ENCODE results near the gene LRP4.
A peak's percentile ranks its signal among the peaks of the same experiment; 100 is the strongest.

The LRP4 gene

DNA sequence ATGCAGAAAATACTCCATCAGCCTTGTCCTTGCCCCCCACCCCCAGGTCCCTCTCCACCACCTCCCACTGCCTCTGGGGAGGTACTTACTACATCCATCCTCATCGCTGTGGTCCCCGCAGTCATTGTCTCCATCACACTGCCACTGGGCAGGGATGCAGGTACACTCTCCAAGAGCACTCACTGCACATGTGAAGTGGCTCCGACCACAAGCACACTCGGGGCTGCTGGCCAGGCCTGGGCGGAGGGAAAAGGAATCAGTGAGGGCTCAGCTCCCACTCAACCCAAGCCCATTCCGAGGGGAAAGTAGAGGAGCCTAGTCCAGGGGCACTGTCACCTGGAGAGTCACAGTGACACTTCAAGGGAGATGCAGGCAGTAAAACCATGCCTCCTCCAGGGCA is 15.7 kb downstream of the LRP4 start:
- no peak for DNase-seq (ENCODE audit: low spot score)
- TF ChIP-seq, protein P1, sequence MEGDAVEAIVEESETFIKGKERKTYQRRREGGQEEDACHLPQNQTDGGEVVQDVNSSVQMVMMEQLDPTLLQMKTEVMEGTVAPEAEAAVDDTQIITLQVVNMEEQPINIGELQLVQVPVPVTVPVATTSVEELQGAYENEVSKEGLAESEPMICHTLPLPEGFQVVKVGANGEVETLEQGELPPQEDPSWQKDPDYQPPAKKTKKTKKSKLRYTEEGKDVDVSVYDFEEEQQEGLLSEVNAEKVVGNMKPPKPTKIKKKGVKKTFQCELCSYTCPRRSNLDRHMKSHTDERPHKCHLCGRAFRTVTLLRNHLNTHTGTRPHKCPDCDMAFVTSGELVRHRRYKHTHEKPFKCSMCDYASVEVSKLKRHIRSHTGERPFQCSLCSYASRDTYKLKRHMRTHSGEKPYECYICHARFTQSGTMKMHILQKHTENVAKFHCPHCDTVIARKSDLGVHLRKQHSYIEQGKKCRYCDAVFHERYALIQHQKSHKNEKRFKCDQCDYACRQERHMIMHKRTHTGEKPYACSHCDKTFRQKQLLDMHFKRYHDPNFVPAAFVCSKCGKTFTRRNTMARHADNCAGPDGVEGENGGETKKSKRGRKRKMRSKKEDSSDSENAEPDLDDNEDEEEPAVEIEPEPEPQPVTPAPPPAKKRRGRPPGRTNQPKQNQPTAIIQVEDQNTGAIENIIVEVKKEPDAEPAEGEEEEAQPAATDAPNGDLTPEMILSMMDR (IDR thresholded peaks at IDR 0.05; ENCODE audit: extremely low read depth, insufficient read depth, missing control alignments) = no peak
- in situ Hi-C loops (cut with MboI; ENCODE audit: low pct_unique_long_range_greater_than_20kb, low sequenced_read_pairs, unreplicated experiment) = no loop called here

DNA sequence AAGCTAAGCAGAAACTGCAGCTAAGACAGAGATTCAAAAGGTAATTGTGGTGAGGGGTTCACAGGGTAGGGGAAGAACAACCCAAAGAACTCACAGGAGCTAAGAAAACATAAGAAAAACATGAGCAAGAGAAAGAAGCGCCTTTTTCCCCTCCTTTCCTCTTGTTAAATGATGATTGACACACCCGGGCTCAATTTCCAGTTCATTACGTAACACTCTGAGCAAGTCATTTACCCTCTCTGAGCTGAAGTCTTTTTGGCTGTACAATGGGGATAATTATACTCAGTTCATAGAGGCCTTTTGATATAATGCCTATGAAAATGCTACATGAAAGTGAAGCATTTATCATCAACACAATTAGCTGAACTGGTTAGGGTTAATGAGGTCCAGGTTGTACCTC is 17.2 kb downstream of the LRP4 start:
- TF ChIP-seq, protein P1 (IDR thresholded peaks at IDR 0.05; ENCODE audit: extremely low read depth, insufficient read depth, missing control alignments) = no peak
- in situ Hi-C loops (cut with MboI; ENCODE audit: low pct_unique_long_range_greater_than_20kb, low sequenced_read_pairs, unreplicated experiment) = no loop called here
- DNase-seq (ENCODE audit: low spot score) = no peak

DNA sequence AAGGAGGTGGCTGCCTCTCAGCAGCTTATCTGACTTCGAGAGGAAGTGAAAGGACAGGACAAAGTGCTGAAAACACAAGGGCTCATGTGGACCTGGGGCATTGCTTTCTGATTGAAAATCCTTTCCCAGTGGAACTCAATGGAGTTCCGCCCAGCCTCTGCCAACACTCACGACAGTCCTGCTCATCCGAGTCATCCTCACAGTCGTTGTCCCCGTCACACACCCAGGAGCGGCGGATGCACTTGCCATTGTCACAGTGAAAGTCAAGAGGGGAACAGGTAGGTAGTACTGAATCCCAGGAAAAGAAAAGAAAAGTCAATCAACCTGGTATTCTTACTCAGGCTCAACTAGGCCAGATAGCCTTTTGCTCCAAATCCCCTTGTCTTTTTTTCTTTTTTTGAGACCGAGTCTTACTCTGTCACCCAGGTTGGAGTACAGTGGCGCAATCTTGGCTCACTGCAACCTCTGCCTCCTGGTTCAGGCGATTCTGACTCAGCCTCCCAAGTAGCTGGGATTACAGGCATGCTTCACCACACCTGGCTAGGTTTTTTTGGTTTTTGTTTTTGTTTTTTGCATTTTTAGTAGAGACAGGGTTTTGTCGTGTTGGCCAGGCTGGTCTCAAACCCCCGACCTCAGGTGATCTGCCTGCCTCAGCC is 18.1 kb downstream of the LRP4 start:
- TF ChIP-seq, protein P1 (IDR thresholded peaks at IDR 0.05; ENCODE audit: extremely low read depth, insufficient read depth, missing control alignments) = no peak
- in situ Hi-C loops (cut with MboI; ENCODE audit: low pct_unique_long_range_greater_than_20kb, low sequenced_read_pairs, unreplicated experiment) = no loop called here
- DNase-seq (ENCODE audit: low spot score) = no peak

DNA sequence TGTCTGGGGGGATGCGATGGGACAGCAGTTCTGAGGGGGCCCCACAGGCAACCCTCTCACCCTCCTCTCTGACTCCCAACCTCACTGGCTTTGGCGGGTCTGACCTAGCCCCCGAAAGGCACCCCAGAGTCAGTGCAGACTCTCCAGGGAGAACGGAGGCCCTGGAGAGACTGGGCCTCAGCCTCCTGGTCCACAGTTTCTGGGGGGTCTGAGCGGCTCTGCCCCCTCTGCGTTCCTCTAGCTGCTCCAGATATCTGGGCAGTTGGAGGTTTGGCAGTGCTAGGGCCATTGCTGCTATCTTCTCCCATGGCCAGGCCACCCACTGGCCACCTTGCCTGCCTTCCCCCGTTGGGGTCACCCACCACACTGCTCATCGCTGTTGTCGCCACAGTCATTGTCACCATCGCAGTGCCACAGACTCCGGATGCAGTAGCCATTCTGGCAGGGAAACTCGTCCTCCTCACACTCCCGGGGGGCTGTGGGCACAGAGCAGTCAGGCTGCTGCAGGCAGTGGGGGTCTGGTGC is 18.8 kb downstream of the LRP4 start:
- DNase-seq (ENCODE audit: low spot score) = no peak
- in situ Hi-C loops (cut with MboI; ENCODE audit: low pct_unique_long_range_greater_than_20kb, low sequenced_read_pairs, unreplicated experiment) = no loop called here
- TF ChIP-seq, protein P1 (IDR thresholded peaks at IDR 0.05; ENCODE audit: extremely low read depth, insufficient read depth, missing control alignments) = no peak

DNA sequence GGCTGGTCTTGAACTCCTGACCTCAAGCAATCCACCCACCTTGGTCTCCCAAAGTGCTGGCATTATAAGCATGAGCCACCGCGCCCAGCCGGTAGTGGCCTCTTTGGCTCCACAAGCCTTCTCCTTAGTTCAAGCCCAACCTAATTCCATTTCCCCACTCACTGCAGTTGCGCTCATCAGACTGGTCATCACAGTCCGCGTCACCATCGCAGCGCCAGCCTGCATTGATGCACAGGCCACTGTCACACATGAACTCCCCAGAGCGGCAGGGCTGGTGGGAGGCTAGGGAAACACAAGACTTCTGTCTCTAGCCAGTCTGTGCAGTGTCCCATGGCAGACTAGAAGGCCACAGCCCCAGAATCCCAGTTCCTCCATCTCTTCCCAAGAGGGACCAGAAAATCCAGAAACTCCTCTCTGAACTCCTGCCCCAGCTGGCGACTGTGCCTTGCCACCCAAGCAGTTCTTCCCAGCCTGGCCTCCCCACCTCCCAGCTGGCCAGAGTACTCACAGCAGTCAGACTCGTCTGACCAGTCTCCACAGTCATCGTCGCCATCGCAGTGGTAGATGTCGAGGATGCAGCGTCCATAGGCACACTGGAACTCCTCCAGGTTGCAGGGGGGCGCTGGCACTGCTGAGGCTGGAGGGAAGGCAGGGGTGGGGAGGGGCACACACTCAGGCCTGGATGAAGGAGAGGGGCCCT is 19.8 kb downstream of the LRP4 start:
- TF ChIP-seq, protein P1 (IDR thresholded peaks at IDR 0.05; ENCODE audit: extremely low read depth, insufficient read depth, missing control alignments) = no peak
- DNase-seq (ENCODE audit: low spot score) = no peak
- in situ Hi-C loops (cut with MboI; ENCODE audit: low pct_unique_long_range_greater_than_20kb, low sequenced_read_pairs, unreplicated experiment) = no loop called here

DNA sequence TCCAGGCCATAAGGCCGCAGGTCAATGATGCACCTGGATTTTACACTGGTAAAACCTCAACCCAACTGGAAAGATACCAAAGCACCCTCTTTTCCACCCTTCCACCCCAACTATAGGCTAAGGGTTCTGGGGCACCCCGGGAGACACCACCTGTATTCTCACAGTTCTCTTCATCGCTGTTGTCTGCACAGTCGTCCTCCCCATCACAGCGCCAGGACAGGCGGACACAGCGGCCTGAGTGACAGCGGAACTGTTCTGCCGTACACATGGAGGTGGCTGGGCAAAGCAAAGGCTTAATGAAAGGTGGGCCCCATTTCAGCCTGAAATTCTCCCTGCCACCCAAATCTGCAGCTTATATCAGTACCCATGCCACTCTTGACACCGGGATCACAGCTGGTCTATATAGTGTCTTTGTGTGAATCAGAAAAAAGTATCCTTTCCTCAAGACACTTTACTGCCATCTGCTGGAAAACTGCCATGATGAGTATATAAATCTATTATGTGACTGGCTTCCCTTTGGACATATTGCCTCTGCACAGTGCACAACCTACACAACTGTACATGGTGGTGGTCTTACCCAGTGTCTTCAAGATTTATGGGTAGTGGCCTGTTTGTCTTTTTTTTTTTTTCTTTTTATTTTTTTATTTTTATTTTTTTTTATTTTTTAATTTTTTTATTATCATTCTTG is 21.5 kb downstream of the LRP4 start:
- peak; percentile 72 for DNase-seq (ENCODE audit: low spot score)
- in situ Hi-C loops (cut with MboI; ENCODE audit: low pct_unique_long_range_greater_than_20kb, low sequenced_read_pairs, unreplicated experiment) = no loop called here
- TF ChIP-seq, protein P1 (IDR thresholded peaks at IDR 0.05; ENCODE audit: extremely low read depth, insufficient read depth, missing control alignments) = peak; percentile 35

Data from GM13977 (cell line).